IMR-90 (cell line): Measurements from ENCODE around the gene JPT2. TPM values are rescaled to one million over a fixed set of nuclear protein-coding genes. Genes with fewer than 3 reads are reported as not detected.

Source experiments
- ATAC-seq: fragments of 200-7000 bp; cut with Tn5 transposase; 2 replicates; pipeline ENCODE4 v1.9.1; 2020; ENCODE audit warnings: low read depth, mild to moderate bottlenecking, moderate library complexity
- BruUV-seq: library from RNA; stranded (reverse); fragments of 400-500 nt; replicated peaks from 2 replicates; lab custom pipeline; 2021; lab: Mats Ljungman, UMichigan
- CTCF ChIA-PET: fragments of 300-600 bp; formaldehyde crosslinking; extraction: SDS; loops from one replicate; lab custom pipeline; 2021; ENCODE audit warnings: antibody characterized with exemption; lab: Yijun Ruan, JAX
- POLR2A ChIA-PET: fragments of 300-600 bp; sonication (Branson Sonifier 250); formaldehyde crosslinking; loops from one replicate; lab custom pipeline; 2022; ENCODE audit warnings: antibody characterized with exemption; ENCODE audit not compliant: unreplicated experiment; lab: Charles Lee
- DNase-seq: peaks from one replicate; pipeline ENCODE4 v3.0.0; 2013
- H2AFZ ChIP-seq: replicated peaks from 2 replicates; pipeline ENCODE3; 2013; ENCODE audit warnings: low read length, mild to moderate bottlenecking; ENCODE audit not compliant: poor library complexity
- H2AK5ac ChIP-seq: 2 replicates; pipeline ENCODE4 v1.6.1; 2013; ENCODE audit warnings: low read depth, low read length, inconsistent platforms
- H2AK9ac ChIP-seq: replicated peaks from 2 replicates; pipeline ENCODE3; 2013; ENCODE audit warnings: mild to moderate bottlenecking, low read depth, low read length, moderate library complexity; ENCODE audit not compliant: poor library complexity
- H2BK120ac ChIP-seq: 2 replicates; pipeline ENCODE4 v1.6.1; 2013; ENCODE audit warnings: low read depth, low read length, inconsistent platforms
- H2BK15ac ChIP-seq: 3 replicates; pipeline ENCODE4 v1.6.1; 2013; ENCODE audit warnings: low read depth, low read length, inconsistent platforms
- H2BK20ac ChIP-seq: 2 replicates; pipeline ENCODE4 v1.6.1; 2013; ENCODE audit warnings: low read depth, mild to moderate bottlenecking, inconsistent platforms, low read length, moderate library complexity
- H2BK5ac ChIP-seq: 2 replicates; pipeline ENCODE4 v1.6.1; 2013; ENCODE audit warnings: mild to moderate bottlenecking, low read depth, low read length, inconsistent platforms; ENCODE audit not compliant: poor library complexity, severe bottlenecking
- H3K14ac ChIP-seq: replicated peaks from 2 replicates; pipeline ENCODE4 v1.6.1; 2013; ENCODE audit warnings: low read depth, low read length, inconsistent platforms
- H3K18ac ChIP-seq: 2 replicates; pipeline ENCODE4 v1.6.1; 2013; ENCODE audit warnings: low read depth, low read length, control low read depth
- H3K23ac ChIP-seq: 2 replicates; pipeline ENCODE4 v1.6.1; 2013; ENCODE audit warnings: low read depth, low read length, inconsistent platforms
- H3K27ac ChIP-seq: 2 replicates; pipeline ENCODE4 v1.5.1; 2013; ENCODE audit warnings: mild to moderate bottlenecking, control low read depth, low read length; ENCODE audit not compliant: insufficient read depth
- H3K27me3 ChIP-seq: 2 replicates; pipeline ENCODE4 v1.6.1; 2013; ENCODE audit warnings: low read length; ENCODE audit not compliant: control insufficient read depth, insufficient read depth
- H3K36me3 ChIP-seq: 2 replicates; pipeline ENCODE4 v1.6.1; 2013; ENCODE audit warnings: low read length, mixed read lengths; ENCODE audit not compliant: control insufficient read depth, insufficient read depth
- H3K4ac ChIP-seq: 2 replicates; pipeline ENCODE4 v1.6.1; 2013; ENCODE audit warnings: low read depth, low read length, inconsistent platforms
- H3K4me1 ChIP-seq: 2 replicates; pipeline ENCODE4 v1.6.1; 2013; ENCODE audit warnings: low read length, mixed read lengths; ENCODE audit not compliant: control insufficient read depth, insufficient read depth
- H3K4me2 ChIP-seq: 2 replicates; pipeline ENCODE4 v1.6.1; 2013; ENCODE audit warnings: low read depth, mild to moderate bottlenecking, control low read depth, low read length, moderate library complexity
- H3K4me3 ChIP-seq: 2 replicates; pipeline ENCODE4 v1.5.1; 2013; ENCODE audit warnings: low read depth, mild to moderate bottlenecking, control low read depth, low read length, moderate library complexity; ENCODE audit not compliant: insufficient read depth
- H3K56ac ChIP-seq: 2 replicates; pipeline ENCODE4 v1.6.1; 2013; ENCODE audit warnings: low read length, inconsistent platforms; ENCODE audit not compliant: insufficient read depth; ENCODE audit errors: extremely low read depth
- H3K79me1 ChIP-seq, 2 experiments: 2 replicates each; pipeline ENCODE4 v1.6.1; 2013; ENCODE audit warnings: low read length in 2 of 2, inconsistent platforms in 1 of 2, low read depth in 1 of 2
- H3K9ac ChIP-seq: 2 replicates; pipeline ENCODE4 v1.6.1; 2013; ENCODE audit warnings: low read depth, low read length, control low read depth
- H3K9me1 ChIP-seq: 2 replicates; pipeline ENCODE4 v1.6.1; 2013; ENCODE audit warnings: low read length, inconsistent platforms; ENCODE audit not compliant: insufficient read depth
- H3K9me3 ChIP-seq: 2 replicates; pipeline ENCODE4 v1.6.1; 2013; ENCODE audit warnings: low read length; ENCODE audit not compliant: control insufficient read depth, insufficient read depth
- H4K20me1 ChIP-seq: 2 replicates; pipeline ENCODE4 v1.6.1; 2013; ENCODE audit warnings: low read length, inconsistent platforms; ENCODE audit not compliant: insufficient read depth
- H4K5ac ChIP-seq: 2 replicates; pipeline ENCODE4 v1.6.1; 2013; ENCODE audit warnings: mild to moderate bottlenecking, low read depth, low read length, control low read depth
- H4K8ac ChIP-seq, 2 experiments: 2 replicates each; pipeline ENCODE4 v1.6.1; 2013; ENCODE audit warnings: low read depth in 2 of 2, low read length in 2 of 2, control low read depth in 1 of 2, inconsistent platforms in 1 of 2
- H4K91ac ChIP-seq: 2 replicates; pipeline ENCODE4 v1.6.1; 2013; ENCODE audit warnings: low read depth, low read length, inconsistent platforms; ENCODE audit not compliant: insufficient read depth
- MAZ ChIP-seq: IDR thresholded peaks from 2 replicates; pipeline ENCODE4 v1.6.1; 2012; ENCODE audit warnings: low read depth, mild to moderate bottlenecking, low read length, improper control_type of control experiment, moderate library complexity, borderline replicate concordance
- RAD21 ChIP-seq: IDR thresholded peaks from 2 replicates; pipeline ENCODE4 v1.6.1; 2012; ENCODE audit warnings: low read length, improper control_type of control experiment
- WGBS, 2 experiments: methylation state at CpG; one replicate each; pipeline versions ENCODE4 v1.1.5 to v1.1.7; 2013; ENCODE audit warnings: missing lambda C conversion rate in 2 of 2; ENCODE audit not compliant: insufficient read length in 1 of 2; ENCODE audit errors: extremely low coverage in 2 of 2; 5-methylcytosine and 5-hydroxymethylcytosine counted together
- dilution Hi-C: fragments of 300-500 bp; cut with HindIII; formaldehyde crosslinking; loops from one replicate; pipeline ENCODE4 v1.14.3; 2018; ENCODE audit warnings: low sequenced_read_pairs; ENCODE audit not compliant: unreplicated experiment
- in situ Hi-C: fragments of 300-500 bp; cut with MboI; formaldehyde crosslinking; loops from 3 replicates; pipeline ENCODE4 v1.14.3; 2019; ENCODE audit warnings: low sequenced_read_pairs, inconsistent platforms, mixed read lengths
- intact Hi-C: fragments of 100-400 bp; cut with micrococcal nuclease; formaldehyde crosslinking; loops from 2 replicates; pipeline ENCODE4 v1.10.0; 2022
- polyA plus RNA-seq, 3 experiments: library from polyadenylated mRNA; depleted of rRNA; stranded (reverse); fragments of >200 nt; gene quantifications; 2 replicates each; pipeline ENCODE4 v1.2.3, GENCODE V29; 2012; ENCODE audit warnings: low replicate concordance in 1 of 3
- total RNA-seq: library from RNA; depleted of rRNA; stranded (reverse); fragments of >200 nt; gene quantifications from 2 replicates; pipeline ENCODE4 v1.2.3, GENCODE V29; 2012

Gene JPT2
- total and polyA plus RNA-seq, 2 of the 4 experiments (the other 2 are of a cell fraction): 40.0 to 41.5 TPM

DNA sequence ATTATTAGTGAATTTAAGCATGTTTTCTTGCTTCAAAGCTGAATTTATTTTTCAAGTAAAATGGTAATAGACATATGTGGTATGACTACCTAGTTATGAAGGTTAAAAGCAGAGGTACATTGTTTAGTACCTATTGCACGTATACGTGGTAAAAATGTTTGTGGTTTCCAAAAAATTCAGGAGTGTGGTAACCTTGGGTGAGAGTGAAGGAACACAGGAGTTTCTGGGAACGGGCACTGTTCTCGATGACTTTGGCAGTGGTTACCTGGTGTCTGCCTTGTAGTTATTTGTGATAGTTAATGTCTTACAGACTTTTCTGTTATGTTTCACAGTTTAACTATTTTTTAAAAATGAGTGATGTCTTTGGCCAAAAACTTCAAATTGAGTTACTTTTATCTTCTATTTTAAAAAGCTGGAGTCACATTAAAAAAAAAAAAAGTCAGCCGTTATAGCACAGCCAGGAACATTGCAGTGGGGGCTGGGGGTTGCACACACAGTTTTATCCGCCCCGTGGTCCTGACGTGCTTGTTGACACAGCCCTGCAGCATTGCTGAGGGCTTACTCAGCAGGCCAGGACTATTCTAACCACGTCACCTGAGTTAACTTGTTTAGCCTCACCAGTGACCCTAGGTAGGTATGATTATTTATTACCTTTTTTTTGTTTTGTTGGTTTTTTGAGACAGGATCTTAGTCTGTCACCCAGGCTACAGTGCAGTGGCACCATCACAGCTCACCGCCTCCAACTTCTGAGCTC is 10.9 kb downstream of the JPT2 start (continued):
- no peak for TF ChIP-seq RAD21

DNA sequence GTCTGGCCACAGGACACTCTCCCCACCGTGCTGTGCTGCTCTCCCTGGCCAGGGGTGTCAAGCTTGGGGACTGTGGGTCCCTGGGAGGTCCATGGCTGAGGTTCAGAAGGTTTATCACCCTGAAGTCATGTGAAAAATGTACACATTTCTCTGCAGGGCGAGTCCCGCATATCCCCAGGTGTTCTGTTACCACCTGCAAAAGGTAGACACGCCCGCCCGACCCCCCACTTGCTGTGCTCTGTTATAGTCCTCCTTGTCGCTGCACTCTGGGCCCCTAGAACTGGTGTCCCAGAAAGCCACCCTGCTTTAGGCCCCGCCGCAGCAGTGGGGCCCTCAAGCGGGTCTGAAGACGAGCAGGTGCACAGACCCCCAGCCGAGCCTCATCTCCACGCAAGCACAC is 11.8 kb downstream of the JPT2 start:
- BruUV-seq: no TSS peak
- peaks cover 45 to 86% of the 10 kb centered on the region in 2 experiments for H3K79me1 ChIP-seq
- H3K27me3 ChIP-seq: no peaks in the 10 kb centered on the region
- no peak overlapping the region for H3K4me3 ChIP-seq
- no peak overlapping the region for H2BK15ac ChIP-seq
- H3K14ac ChIP-seq: no peak overlapping the region
- H2AK5ac ChIP-seq: no peak overlapping the region
- H2BK120ac ChIP-seq: no peak overlapping the region
- in situ Hi-C loops: no loop called here
- no peak for ATAC-seq
- dilution Hi-C loops: no loop called here
- peaks cover 5% of the 10 kb centered on the region; the same call in 1 of the 2 replicates for H3K9me1 ChIP-seq
- no peak for TF ChIP-seq MAZ
- no peak for TF ChIP-seq RAD21
- H2BK5ac ChIP-seq: no peak overlapping the region
- no peak overlapping the region for H3K4me2 ChIP-seq
- peaks cover 36% of the 10 kb centered on the region for H3K36me3 ChIP-seq
- ChIA-PET POLR2A (no interaction called here), CTCF (no interaction called here)
- WGBS, 2 experiments: 98% methylated on average over 5 of the region's 13 CpGs; no CpG with 5 or more reads in 1 of the 2 experiments
- no peak overlapping the region for H4K5ac ChIP-seq
- no peak overlapping the region for H3K9ac ChIP-seq
- DNase-seq: no peak
- peaks cover 37% of the 10 kb centered on the region for H4K20me1 ChIP-seq
- no peaks in the 10 kb centered on the region; the same call in 1 of the 2 replicates for H3K9me3 ChIP-seq
- H2AK9ac ChIP-seq: no peak overlapping the region
- no peak overlapping the region for H3K4ac ChIP-seq
- no peak overlapping the region for H3K56ac ChIP-seq
- H3K27ac ChIP-seq: no peak overlapping the region
- no peak overlapping the region for H3K23ac ChIP-seq
- H3K4me1 ChIP-seq: peaks cover 10% of the 10 kb centered on the region
- H2BK20ac ChIP-seq: no peak overlapping the region
- no peak overlapping the region for H3K18ac ChIP-seq
- intact Hi-C loops: no loop called here
- H2AFZ ChIP-seq: no peak overlapping the region
- H4K91ac ChIP-seq: no peak overlapping the region
- H4K8ac ChIP-seq: no peak overlapping the region
